Naive thymus-derived CD4-positive, alpha-beta T cell (primary cell): Measurements from ENCODE around the gene ZBED6. TPM values are rescaled to one million over a fixed set of nuclear protein-coding genes. Genes with fewer than 3 reads are reported as not detected.
"Not testable (repeated sequence)": the region's sequence is repeated elsewhere in the genome, so short reads cannot be mapped to it uniquely, and the experiment has no call there.

Experiments
- ATAC-seq: fragments of 150-1000 bp; cut with Tn5 transposase; 2 replicates; pipeline ENCODE4 v1.10.0; 2021; ENCODE audit warnings: mild to moderate bottlenecking, moderate library complexity
- CTCF ChIA-PET: fragments of 350-600 bp; sonication (Branson Sonifier 250); formaldehyde crosslinking; loops from one replicate; lab custom pipeline; 2021; ENCODE audit warnings: antibody characterized with exemption; lab: Charles Lee
- POLR2A ChIA-PET: fragments of 350-600 bp; sonication (Branson Sonifier 250); formaldehyde crosslinking; loops from one replicate; lab custom pipeline; 2021; ENCODE audit warnings: antibody characterized with exemption, inconsistent platforms; lab: Charles Lee
- DNase-seq, 9 donors: peaks; one replicate each; pipeline versions ENCODE4 v3.0.0 to v3.0.0-alpha.2; 2020 to 2022; ENCODE audit warnings: mixed read lengths in 1 of 9
- H3K27ac ChIP-seq: one replicate; pipeline ENCODE4 v1.7.0; 2013; ENCODE audit warnings: mild to moderate bottlenecking, low read depth, low read length, moderate library complexity
- H3K27me3 ChIP-seq, 2 donors: one replicate each; pipeline ENCODE4 v1.7.0; 2013; ENCODE audit warnings: low read length in 2 of 2, mild to moderate bottlenecking in 2 of 2, moderate library complexity in 2 of 2; ENCODE audit not compliant: control insufficient read depth in 2 of 2, insufficient read depth in 2 of 2
- H3K36me3 ChIP-seq, 3 experiments: 1 replicate in 2 of 3; 2 replicates in 1 of 3; pipeline ENCODE4 v1.7.0; 2013; ENCODE audit warnings: low read length in 3 of 3, mild to moderate bottlenecking in 3 of 3, moderate library complexity in 1 of 3; ENCODE audit not compliant: insufficient read depth in 3 of 3, control insufficient read depth in 2 of 3
- H3K4me1 ChIP-seq, 2 donors: one replicate each; pipeline ENCODE4 v1.7.0; 2013; ENCODE audit warnings: low read length in 2 of 2, mild to moderate bottlenecking in 2 of 2, moderate library complexity in 1 of 2; ENCODE audit not compliant: control insufficient read depth in 2 of 2, insufficient read depth in 2 of 2
- H3K4me3 ChIP-seq: 2 replicates; pipeline ENCODE4 v1.7.0; 2013; ENCODE audit warnings: mild to moderate bottlenecking, low read length
- H3K9me3 ChIP-seq, 3 experiments: 1 replicate in 2 of 3; 2 replicates in 1 of 3; pipeline ENCODE4 v1.7.0; 2013; ENCODE audit warnings: low read length in 3 of 3; ENCODE audit not compliant: control insufficient read depth in 2 of 3
- H3K27ac Mint-ChIP-seq, 9 donors: one replicate each; pipeline ENCODE4 v1.8.0; 2020 to 2022; ENCODE audit warnings: mixed read lengths in 9 of 9, mild to moderate bottlenecking in 8 of 9, moderate library complexity in 5 of 9, inconsistent platforms in 2 of 9
- H3K27me3 Mint-ChIP-seq, 5 donors: one replicate each; pipeline ENCODE4 v1.8.0; 2021 to 2022; ENCODE audit warnings: mixed read lengths in 5 of 5, mild to moderate bottlenecking in 1 of 5
- H3K36me3 Mint-ChIP-seq, 5 donors: one replicate each; pipeline ENCODE4 v1.8.0; 2020 to 2022; ENCODE audit warnings: mixed read lengths in 5 of 5, mild to moderate bottlenecking in 3 of 5, inconsistent platforms in 1 of 5
- H3K4me1 Mint-ChIP-seq, 7 donors: one replicate each; pipeline ENCODE4 v1.8.0; 2020 to 2022; ENCODE audit warnings: mixed read lengths in 7 of 7, mild to moderate bottlenecking in 3 of 7, inconsistent platforms in 1 of 7
- H3K4me3 Mint-ChIP-seq, 10 donors: one replicate each; pipeline ENCODE4 v1.8.0; 2020 to 2022; ENCODE audit warnings: mild to moderate bottlenecking in 10 of 10, mixed read lengths in 10 of 10, moderate library complexity in 6 of 10, inconsistent platforms in 2 of 10
- H3K9me3 Mint-ChIP-seq, 11 donors: one replicate each; pipeline ENCODE4 v1.8.0; 2020 to 2022; ENCODE audit warnings: mixed read lengths in 11 of 11, mild to moderate bottlenecking in 4 of 11, inconsistent platforms in 1 of 11, moderate library complexity in 1 of 11
- intact Hi-C, 2 donors: fragments of 100-400 bp; cut with micrococcal nuclease; formaldehyde crosslinking; loops; one replicate each; pipeline ENCODE4 v1.15.1; 2023
- polyA plus RNA-seq, 2 donors: library from polyadenylated mRNA; unstranded; fragments of 300-500 nt; fragmentation: Illumina TruSeq; gene quantifications; one replicate each; pipeline ENCODE4 v1.2.3, GENCODE V29; 2021
- total RNA-seq, 6 experiments: library from RNA in 5 of 6; stranded (reverse) in 5 of 6; gene quantifications; 1 replicate in 5 of 6; 2 replicates in 1 of 6; pipeline ENCODE4 v1.2.3 and lab custom pipeline; 2021 to 2026

Gene ZBED6, protein sequence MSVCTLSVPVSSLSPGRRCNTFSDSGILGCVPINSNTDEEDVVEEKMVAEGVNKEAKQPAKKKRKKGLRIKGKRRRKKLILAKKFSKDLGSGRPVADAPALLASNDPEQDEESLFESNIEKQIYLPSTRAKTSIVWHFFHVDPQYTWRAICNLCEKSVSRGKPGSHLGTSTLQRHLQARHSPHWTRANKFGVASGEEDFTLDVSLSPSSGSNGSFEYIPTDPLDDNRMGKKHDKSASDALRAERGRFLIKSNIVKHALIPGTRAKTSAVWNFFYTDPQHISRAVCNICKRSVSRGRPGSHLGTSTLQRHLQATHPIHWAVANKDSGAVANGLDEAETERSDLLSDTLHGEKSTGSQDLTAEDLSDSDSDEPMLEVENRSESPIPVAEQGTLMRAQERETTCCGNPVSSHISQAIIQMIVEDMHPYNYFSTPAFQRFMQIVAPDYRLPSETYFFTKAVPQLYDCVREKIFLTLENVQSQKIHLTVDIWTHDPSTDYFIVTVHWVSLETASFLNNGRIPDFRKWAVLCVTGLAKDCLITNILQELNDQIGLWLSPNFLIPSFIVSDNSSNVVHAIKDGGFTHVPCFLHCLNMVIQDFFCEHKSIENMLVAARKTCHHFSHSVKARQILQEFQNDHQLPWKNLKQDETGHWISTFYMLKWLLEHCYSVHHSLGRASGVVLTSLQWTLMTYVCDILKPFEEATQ (N-terminal part only)
- total RNA-seq (10 to 100 TPM; 23.8 to 36.1 (median 31.9) TPM), polyA plus RNA-seq (1 to 10 TPM; 1.1 to 2.2 TPM), total RNA-seq (lab: John Stamatoyannopoulos, UW) (4.6 reads per million, percentile 22 among the genes with 10 or more reads in this experiment)

DNA sequence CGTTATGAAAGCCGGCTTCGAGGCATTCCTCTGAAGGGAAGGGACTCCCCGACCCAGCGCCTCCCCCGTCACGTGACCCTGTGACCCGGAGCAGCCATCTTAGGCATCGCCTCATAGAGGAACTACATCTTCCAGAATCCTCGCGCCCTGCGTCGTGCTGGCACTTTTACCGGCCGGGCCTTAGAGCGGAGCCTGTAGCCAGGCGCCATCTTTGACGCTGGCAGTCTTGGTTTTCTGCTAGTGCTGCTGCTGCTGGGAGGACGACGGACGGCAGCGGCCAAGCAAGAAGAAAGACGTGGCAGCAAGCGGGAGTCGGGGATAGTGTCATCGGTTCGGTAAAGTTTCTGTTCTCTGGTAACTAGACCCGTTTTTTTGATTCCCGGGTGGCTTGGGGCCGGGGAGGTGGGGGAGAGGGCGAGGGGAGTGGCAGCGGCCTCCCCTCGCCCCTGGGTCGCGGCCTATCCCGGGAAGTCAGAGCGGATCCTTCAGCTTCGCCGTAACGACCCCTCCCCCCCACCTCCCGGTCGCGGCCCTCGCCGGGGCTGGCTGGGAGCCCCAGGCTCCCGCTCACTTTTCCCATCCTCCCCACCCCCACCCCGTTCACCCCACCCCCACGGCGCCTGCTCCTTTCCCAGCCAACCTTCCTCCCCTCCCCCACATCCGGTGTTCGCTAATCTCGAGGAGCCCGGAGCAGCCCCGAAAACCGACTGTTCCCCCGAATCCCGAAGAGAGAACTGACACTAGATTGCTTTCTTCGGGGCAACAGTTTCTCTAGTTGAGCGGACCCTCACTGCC lies at the start of gene ZBED6, which contains the start of gene ZC3H11A:
TSS of gene ZBED6 (plus strand) at position 183 of the 795 bp plus-strand sequence. CDS start 1,900 bp downstream, outside the sequence.
TSS of gene ZC3H11A (plus strand) at position 183 of the 795 bp plus-strand sequence. CDS start 21,448 bp downstream, outside the sequence.
- H3K27ac ChIP-seq, result peak within 1 kb of the TSS; percentile 80

DNA sequence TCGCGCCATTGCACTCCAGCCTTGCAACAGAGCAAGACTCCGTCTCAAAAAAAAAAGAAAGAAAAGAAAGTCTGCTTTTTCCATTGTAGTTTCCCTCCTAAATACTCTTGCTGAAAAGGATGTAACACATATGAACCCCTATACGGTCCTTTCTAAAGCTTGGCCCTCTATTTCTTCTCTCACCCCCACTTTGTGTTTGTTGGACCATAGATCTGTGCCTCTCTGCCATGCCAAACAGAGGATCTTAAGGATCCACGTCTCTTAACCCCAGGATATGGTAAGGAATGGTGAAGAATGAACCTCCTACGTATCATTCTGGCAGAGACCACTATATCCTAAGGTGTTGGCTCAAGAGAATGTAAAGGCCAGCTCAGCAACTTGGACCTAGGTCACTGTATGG lies 49.1 kb upstream of the ZBED6 start:
- H3K27me3 ChIP-seq, result no peaks in the 10 kb centered on the region
- H3K4me1 Mint-ChIP-seq, result peaks cover 12 to 31% (median 26%) of the 10 kb centered on the region in 7 donors
- no peak for DNase-seq
- H3K36me3 Mint-ChIP-seq, result peaks cover 3 to 33% (median 11%) of the 10 kb centered on the region in 5 donors
- peaks cover 0 to 4% (median 0%) of the 10 kb centered on the region in 3 experiments for H3K36me3 ChIP-seq
- intact Hi-C loops, result no loop called here
- no peaks in the 10 kb centered on the region for H3K9me3 ChIP-seq
- no peak overlapping the region for H3K27ac ChIP-seq
- ChIA-PET CTCF (interaction anchor here (0.6 kb wide), 1 partner anchor 232 kb away, joined by 3 read pairs; no protein-coding TSS in a partner anchor), POLR2A (interaction anchor here (3.6 kb wide), 1 partner anchor 18 kb away, joined by 16 read pairs; the partner anchor contains the start of gene LAX1)
- H3K4me3 Mint-ChIP-seq, result no peak overlapping the region
- H3K27ac Mint-ChIP-seq, result peak overlapping the region in 4 of 9 donors; percentile 3 to 45 (median 45)
- no peaks in the 10 kb centered on the region for H3K27me3 Mint-ChIP-seq
- no peak for ATAC-seq
- peaks cover 0 to 2% (median 0%) of the 10 kb centered on the region in 11 donors for H3K9me3 Mint-ChIP-seq
- no peak overlapping the region for H3K4me3 ChIP-seq
- H3K4me1 ChIP-seq, result peaks cover 0 to 15% of the 10 kb centered on the region in 2 donors

More for the DNA sequence above, at the start of gene ZBED6, which contains the start of gene ZC3H11A:
- CTCF ChIA-PET, result no interaction called here
- intact Hi-C loops, result loop anchor here (1.0 to 10.0 kb wide), 14 partner anchors 30 to 1417 kb away; partner anchors contain the start of genes ATP2B4 (in 2 of the 2), SNRPE (in 2 of the 2), DSTYK (in 1 of the 2) and LAX1 (in 1 of the 2)
- peaks cover 18 to 55% (median 48%) of the 10 kb centered on the region in 7 donors for H3K4me1 Mint-ChIP-seq
- POLR2A ChIA-PET, result interaction anchor here (0.9 to 1.4 kb wide), 2 partner anchors 31 to 52 kb away, joined by 4 to 6 read pairs; partner anchors contain the start of gene LAX1
- Histone ChIP-seq H3K36me3 (peaks cover 0 to 13% (median 0%) of the 10 kb centered on the region in 3 experiments), H3K4me1 (peaks cover 35 to 36% of the 10 kb centered on the region in 2 donors), H3K4me3 (peak within 1 kb of the TSS; percentile 80), H3K27me3 (no peaks in the 10 kb centered on the region), H3K9me3 (no peaks in the 10 kb centered on the region)
- peaks cover 0 to 2% (median 0%) of the 10 kb centered on the region in 11 donors for H3K9me3 Mint-ChIP-seq
- DNase-seq, result peak; percentile 85 to 100 (median 97)
- H3K27ac Mint-ChIP-seq, result peak within 1 kb of the TSS; percentile 82 to 98 (median 96)
- peak; percentile 99 for ATAC-seq
- peak within 1 kb of the TSS; percentile 94 to 98 (median 96) for H3K4me3 Mint-ChIP-seq
- peaks cover 0 to 34% (median 28%) of the 10 kb centered on the region in 5 donors for H3K36me3 Mint-ChIP-seq
- no peaks in the 10 kb centered on the region for H3K27me3 Mint-ChIP-seq

DNA sequence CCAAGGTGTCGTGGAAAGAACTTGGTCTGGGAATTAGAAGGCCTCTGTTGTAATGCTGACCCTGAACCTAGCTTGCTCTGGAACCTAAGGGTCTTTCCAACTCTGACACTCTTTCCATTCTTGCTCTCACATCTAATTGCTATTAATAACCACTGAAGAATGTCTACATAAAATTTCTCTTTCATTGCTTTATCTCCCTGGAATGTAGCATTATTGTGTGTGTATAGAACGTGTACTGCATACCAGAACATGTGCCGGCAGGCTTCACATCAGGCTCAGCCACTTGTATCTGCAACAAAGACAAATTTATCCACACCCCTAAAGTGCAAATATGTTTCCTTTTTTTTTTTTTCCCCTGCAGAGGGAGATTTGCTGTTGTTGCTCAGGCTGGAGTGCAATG lies 44.4 kb upstream of the ZBED6 start:
- H3K27me3 Mint-ChIP-seq, result no peaks in the 10 kb centered on the region
- Histone ChIP-seq H3K27ac (no peak overlapping the region), H3K36me3 (no peaks in the 10 kb centered on the region), H3K9me3 (no peaks in the 10 kb centered on the region), H3K27me3 (no peaks in the 10 kb centered on the region), H3K4me3 (no peak overlapping the region), H3K4me1 (peaks cover 13 to 21% of the 10 kb centered on the region in 2 donors)
- H3K27ac Mint-ChIP-seq, result peak overlapping the region in 1 of 9 donors; percentile 57
- ChIA-PET POLR2A (no interaction called here), CTCF (no interaction called here)
- peaks cover 0 to 6% (median 0%) of the 10 kb centered on the region in 5 donors for H3K36me3 Mint-ChIP-seq
- ATAC-seq (no peak), DNase-seq (no peak)
- intact Hi-C loops, result no loop called here
- H3K9me3 Mint-ChIP-seq, result peaks cover 0 to 4% (median 0%) of the 10 kb centered on the region in 11 donors
- H3K4me1 Mint-ChIP-seq, result peaks cover 13 to 28% (median 19%) of the 10 kb centered on the region in 7 donors
- no peak overlapping the region for H3K4me3 Mint-ChIP-seq

DNA sequence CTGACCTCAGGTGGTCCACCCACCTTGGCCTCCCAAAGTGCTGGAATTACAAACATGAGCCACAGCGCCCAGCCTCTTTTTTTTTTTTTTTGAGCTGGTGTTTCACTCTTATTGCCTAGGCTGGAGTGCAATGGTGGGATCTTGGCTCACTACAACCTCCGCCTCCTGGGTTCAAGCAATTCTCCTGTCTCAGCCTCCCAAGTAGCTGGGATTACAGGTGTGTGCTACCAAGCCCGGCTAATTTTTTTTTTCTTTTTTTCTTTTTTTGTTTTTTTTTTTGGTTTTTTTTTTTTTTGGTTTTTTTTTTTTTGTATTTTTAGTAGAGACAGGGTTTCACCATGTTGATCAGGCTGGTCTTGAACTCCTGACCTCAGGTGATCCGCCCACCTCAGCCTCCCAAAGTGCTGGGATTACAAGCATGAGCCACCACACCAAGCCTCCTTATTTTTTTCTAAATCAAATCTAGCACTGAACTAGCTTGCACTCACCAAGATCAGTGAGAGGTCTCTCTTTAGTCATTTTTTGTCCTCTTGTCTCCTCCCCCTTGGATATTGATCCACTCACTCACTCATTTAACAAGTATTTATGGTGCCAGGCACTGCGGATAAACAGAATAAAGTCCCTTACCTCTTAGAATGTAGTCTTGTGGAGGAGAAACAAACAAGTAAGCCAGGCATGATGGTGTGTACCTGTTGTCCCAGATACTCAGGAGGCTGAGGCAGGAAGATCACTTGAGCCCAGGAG lies 43.6 kb upstream of the ZBED6 start:
- H3K27me3 Mint-ChIP-seq, H3K36me3 ChIP-seq, H3K27me3 ChIP-seq, H3K9me3 Mint-ChIP-seq, DNase-seq, H3K27ac ChIP-seq, ATAC-seq, H3K4me3 Mint-ChIP-seq, H3K9me3 ChIP-seq, POLR2A ChIA-PET, H3K36me3 Mint-ChIP-seq, intact Hi-C loops, H3K4me3 ChIP-seq: not testable (repeated sequence)
- CTCF ChIA-PET, result interaction anchor here (0.7 to 0.9 kb wide), 3 partner anchors 10 to 245 kb away, joined by 3 to 6 read pairs (median 3); no protein-coding TSS in a partner anchor
- Mint-ChIP-seq H3K4me1 (peaks cover 17 to 33% (median 23%) of the 10 kb centered on the region in 7 donors), H3K27ac (peak overlapping the region in 2 of 9 donors; percentile 22 to 59)
- H3K4me1 ChIP-seq, result peaks cover 13 to 21% of the 10 kb centered on the region in 2 donors

DNA sequence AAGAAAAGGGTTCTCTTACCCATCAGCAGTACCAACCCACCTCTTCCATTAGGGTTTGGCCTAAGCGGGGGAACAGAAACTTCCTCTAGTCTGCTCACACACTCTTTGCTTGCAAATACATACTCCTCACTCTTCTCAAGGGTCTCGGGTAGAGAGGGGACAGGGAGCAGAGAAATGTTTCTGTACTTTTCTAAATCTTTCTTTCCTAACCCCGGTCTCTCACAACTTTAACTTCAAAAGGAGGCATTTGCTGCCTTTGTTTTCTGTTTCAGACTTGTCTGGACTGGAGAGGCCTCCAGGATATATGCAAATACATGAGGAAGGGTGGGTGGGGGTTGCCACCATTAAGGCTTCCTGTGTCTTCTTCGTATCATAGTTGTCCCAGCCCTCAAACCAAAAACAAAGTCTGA lies 41.0 kb upstream of the ZBED6 start:
- intact Hi-C loops, result loop anchor here (1.0 kb wide), 2 partner anchors 10 to 11 kb away; partner anchors contain the start of gene LAX1 (in 1 of the 2)
- CTCF ChIA-PET, result no interaction called here
- DNase-seq (peak in 6 of 9 donors; percentile 16 to 34 (median 26)), ATAC-seq (peak; percentile 54)
- Histone ChIP-seq H3K4me3 (no peak overlapping the region), H3K9me3 (no peaks in the 10 kb centered on the region), H3K36me3 (no peaks in the 10 kb centered on the region), H3K4me1 (peaks cover 13 to 21% of the 10 kb centered on the region in 2 donors), H3K27ac (peak overlapping the region; percentile 60), H3K27me3 (no peaks in the 10 kb centered on the region)
- peak overlapping the region; percentile 72 to 94 (median 88) for H3K27ac Mint-ChIP-seq
- POLR2A ChIA-PET, result interaction anchor here (2.0 kb wide), 1 partner anchor 11 kb away, joined by 9 read pairs; the partner anchor contains the start of gene LAX1
- no peaks in the 10 kb centered on the region for H3K27me3 Mint-ChIP-seq
- H3K4me1 Mint-ChIP-seq, result peaks cover 18 to 38% (median 28%) of the 10 kb centered on the region in 7 donors
- H3K36me3 Mint-ChIP-seq, result no peaks in the 10 kb centered on the region
- H3K4me3 Mint-ChIP-seq, result peak overlapping the region; percentile 18 to 76 (median 62)
- H3K9me3 Mint-ChIP-seq, result peaks cover 0 to 2% (median 0%) of the 10 kb centered on the region in 11 donors
